Stimulated activated CD4-positive, alpha-beta T cell treated with anti-CD3 and anti-CD28 coated beads, Interleukin-15, amount 100 ng/mL, for 1 hour (primary cell): ENCODE data around the gene CDH23.
"Not testable (repeated sequence)": the region's sequence is repeated elsewhere in the genome, so short reads cannot be mapped to it uniquely, and the experiment has no call there.

Source experiments
- DNase-seq, 2 donors: peaks; one replicate each; pipeline ENCODE4 v3.0.0-alpha.2; 2020; ENCODE audit warnings: low read depth in 1 of 2, low spot score in 1 of 2

CDH23 gene

GRCh38 chr10:71396711-71397295 is at the start of gene CDH23:
Gene CDH23, plus strand, starts transcription at chr10:71396920. Its CDS starts 42,912 bp downstream, at chr10:71439832.
- DNase-seq: no peak

- DNase-seq: no peak
These were observed 48.9 kb upstream of the CDH23 start for GRCh38 chr10:71347587-71348395.

GRCh38 chr10:71348850-71349249 is 47.9 kb upstream of the CDH23 start:
- DNase-seq: no peak

GRCh38 chr10:71349406-71349805 is 47.3 kb upstream of the CDH23 start:
- DNase-seq: no peak

- DNase-seq: no peak
These were observed 45.6 kb upstream of the CDH23 start for GRCh38 chr10:71351087-71351486.

- DNase-seq: no peak
These were observed 44.9 kb upstream of the CDH23 start for GRCh38 chr10:71351628-71352319.

- DNase-seq: no peak
These were observed 43.1 kb upstream of the CDH23 start for GRCh38 chr10:71353639-71354038.

GRCh38 chr10:71354776-71355175 is 41.9 kb upstream of the CDH23 start:
- DNase-seq: no peak

- DNase-seq: no peak
These were observed 40.8 kb upstream of the CDH23 start for GRCh38 chr10:71355886-71356285.

GRCh38 chr10:71357792-71358265 is 38.9 kb upstream of the CDH23 start:
- no peak for DNase-seq

GRCh38 chr10:71358277-71358676 is 38.4 kb upstream of the CDH23 start:
- DNase-seq: no peak

- not testable (repeated sequence) for DNase-seq
These were observed 37.8 kb upstream of the CDH23 start for GRCh38 chr10:71358906-71359305.

- DNase-seq: no peak
These were observed 37.2 kb upstream of the CDH23 start for GRCh38 chr10:71359364-71360046.

- no peak for DNase-seq
These were observed 36.0 kb upstream of the CDH23 start for GRCh38 chr10:71360735-71361134.

- DNase-seq: no peak
These were observed 35.1 kb upstream of the CDH23 start for GRCh38 chr10:71361581-71361980.

GRCh38 chr10:71362141-71362540 is 34.6 kb upstream of the CDH23 start:
- DNase-seq: no peak

- no peak for DNase-seq
These were observed 32.8 kb upstream of the CDH23 start for GRCh38 chr10:71363936-71364335.

GRCh38 chr10:71365366-71365765 is 31.4 kb upstream of the CDH23 start:
- DNase-seq: no peak

GRCh38 chr10:71366690-71367089 is 30.0 kb upstream of the CDH23 start:
- no peak for DNase-seq

- DNase-seq: no peak
These were observed 29.4 kb upstream of the CDH23 start for GRCh38 chr10:71367271-71367670.

- DNase-seq: no peak
These were observed 28.5 kb upstream of the CDH23 start for GRCh38 chr10:71368176-71368575.
